Limb (tissue), 2 donors: ENCODE data around the gene AIMP2.
"Not testable (repeated sequence)": the region's sequence is repeated elsewhere in the genome, so short reads cannot be mapped to it uniquely, and the experiment has no call there.

Experiments used
- DNase-seq, 2 donors: peaks; one replicate each; pipeline ENCODE4 v3.0.0-alpha.2; 2016; ENCODE audit errors: extremely low spot score in 2 of 2

Gene AIMP2

DNA sequence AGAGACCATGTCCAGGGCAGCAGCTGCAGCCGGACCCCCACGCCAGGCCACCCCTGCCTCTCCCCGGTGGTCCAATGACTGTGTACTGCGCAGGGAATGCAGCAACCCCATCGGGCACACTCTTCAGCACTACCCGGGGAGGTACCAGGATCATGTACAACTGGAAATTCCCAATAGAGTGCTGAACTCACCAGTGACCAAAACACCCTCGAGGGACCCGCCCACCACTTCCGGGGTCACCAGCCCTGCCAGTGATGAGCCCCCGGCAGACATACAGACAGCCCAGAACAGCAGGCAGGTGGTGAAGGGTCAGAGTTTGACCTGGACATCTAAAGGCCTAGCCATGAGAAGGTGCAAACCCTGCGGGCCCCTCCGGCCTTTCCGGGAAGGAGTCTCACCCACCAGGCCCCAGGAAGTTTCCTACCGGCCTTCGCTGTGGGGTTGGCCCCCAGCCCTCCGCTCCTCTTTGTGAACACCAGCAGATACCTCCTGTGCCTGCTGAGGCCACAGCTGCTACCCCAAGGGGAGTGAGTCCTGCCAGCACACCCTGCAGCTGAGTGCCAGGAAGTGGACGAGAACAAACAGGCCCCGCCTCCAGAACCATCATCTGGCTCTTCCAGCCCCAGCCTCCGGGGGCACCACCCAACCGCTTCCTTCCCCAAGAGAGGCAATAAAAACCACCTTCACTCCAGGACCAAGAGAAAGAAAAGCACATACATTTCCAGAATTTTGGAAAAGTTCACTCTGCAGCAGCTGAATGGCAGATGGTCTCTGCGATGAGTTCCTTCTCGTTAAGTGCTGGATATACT is 17.1 kb downstream of the AIMP2 start:
- DNase-seq = no peak

DNA sequence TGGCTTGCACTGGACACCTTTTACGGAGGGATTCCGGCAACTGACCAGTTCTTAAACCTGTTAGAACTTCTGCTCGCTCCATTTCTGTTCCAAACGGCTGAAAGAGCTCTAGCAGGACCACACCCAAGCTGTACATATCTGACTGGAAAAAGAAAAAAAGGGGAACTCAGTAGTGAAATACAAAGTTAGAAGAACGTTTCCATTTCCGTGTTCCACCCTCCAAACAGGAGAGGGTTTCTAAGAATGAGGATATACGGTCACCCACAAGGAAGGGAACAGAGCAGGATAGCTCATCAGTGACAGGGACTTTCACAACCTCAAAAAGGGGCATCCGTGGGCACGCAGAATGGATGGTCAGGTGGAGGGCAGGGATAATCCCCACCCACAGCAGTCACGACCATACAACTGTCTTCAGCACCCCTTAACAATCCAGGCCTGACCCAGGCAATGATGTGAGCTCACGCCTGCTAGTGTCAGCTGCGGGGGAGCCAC is 17.8 kb downstream of the AIMP2 start:
- DNase-seq = no peak

DNA sequence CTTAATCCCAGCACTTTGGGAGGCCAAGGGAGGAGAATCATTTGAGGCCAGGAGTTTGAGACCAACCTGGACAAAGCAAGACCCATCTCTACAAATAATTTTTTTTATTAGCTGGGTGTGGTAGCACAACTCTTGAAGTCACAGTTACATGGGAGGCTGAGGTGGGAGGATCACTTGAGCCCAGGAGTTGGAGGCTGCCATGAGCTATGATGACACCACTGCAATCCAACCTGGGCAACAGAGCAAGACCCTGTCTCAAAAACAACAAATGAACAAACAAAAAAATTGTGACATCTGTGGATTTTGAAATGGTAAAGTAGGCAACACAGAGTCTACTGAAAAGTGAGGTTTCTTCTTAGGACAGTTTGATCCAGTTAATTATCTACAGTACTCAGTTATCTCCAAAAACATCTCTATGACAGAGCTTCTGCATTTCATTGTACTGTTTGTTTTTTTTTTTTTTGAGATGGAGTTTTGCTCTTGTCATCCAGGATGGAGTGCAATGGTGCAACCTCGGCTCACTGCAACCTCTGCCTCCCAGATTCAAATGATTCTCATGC is 18.8 kb downstream of the AIMP2 start:
- DNase-seq = no peak

DNA sequence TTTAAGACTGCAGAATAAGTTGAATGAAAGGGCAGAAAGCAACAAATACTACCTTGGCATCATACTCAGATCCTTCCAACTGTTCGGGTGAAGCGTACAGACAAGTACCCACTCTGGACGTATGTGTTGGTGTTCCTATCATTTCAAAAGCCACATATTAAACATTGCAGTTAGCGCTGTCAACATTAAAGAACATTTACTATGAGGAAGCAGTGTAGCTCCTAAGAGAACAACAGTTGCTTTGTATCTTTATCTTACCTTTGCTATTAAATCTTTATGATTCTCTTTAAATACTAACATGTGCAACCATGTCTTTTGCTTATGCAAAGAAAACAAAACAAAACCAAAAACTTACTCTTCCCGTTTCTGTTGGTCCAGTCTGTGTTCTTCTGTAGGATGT is 19.5 kb downstream of the AIMP2 start:
- no peak for DNase-seq

DNA sequence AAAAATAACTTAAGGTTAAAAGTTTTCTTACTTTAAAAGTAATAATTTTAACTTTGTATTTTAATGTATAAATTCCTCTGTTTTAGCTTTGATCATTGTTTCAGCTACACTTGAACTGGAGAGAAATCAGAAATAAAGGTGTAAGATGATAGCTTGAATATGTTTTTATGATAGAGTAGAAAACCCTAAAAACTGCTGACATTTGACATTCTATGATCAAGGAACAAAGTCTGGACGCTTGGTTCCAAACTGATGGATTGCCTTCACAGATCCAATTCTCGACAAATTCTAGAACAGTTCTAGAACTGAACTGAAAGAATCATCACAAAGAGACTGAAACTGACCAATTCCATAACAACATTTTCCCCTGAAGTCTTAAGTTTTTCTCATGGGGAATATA is 21.9 kb downstream of the AIMP2 start, which contains the start of gene ANKRD61:
Gene ANKRD61 (plus strand): TSS at position 389 of the 400 bp plus-strand sequence. CDS start 0 bp downstream, at position 389.
- DNase-seq = no peak

DNA sequence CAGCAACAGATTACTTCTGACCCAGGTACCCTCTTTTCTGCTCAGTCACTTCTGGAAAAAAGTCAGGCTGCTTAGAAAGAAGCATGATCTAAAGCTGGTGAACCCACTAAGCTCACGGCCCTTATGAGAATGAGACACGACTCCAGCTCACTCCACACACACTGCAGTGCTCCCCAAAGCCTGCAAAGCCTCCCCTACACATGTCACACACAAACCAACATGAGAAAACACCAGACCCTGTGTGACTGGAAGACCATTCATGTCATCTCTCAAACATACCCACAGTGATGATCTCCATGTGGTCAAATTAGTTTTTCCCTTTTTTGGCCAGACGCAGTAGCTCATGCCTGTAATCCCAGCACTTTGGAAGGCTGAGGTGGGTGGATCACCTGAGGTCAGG is 22.5 kb downstream of the AIMP2 start:
- DNase-seq = no peak

DNA sequence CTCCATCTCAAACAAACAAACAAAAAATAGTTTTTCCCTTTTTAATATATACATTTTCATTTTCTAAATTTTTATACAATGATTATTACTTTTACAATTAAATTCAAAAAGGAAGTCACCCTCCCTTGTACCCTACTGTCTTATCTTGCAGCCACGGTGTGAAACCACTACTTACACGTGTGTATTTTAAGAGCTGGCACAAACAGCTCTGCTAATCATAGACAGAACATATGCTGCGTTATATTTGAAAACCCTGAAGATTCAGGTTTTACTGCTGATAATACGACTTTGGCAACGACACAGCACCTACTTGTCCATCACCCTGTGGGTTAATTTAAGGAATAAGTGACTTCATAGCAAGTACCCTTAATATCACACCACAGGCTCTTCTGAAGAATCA is 23.1 kb downstream of the AIMP2 start:
- DNase-seq = no peak

DNA sequence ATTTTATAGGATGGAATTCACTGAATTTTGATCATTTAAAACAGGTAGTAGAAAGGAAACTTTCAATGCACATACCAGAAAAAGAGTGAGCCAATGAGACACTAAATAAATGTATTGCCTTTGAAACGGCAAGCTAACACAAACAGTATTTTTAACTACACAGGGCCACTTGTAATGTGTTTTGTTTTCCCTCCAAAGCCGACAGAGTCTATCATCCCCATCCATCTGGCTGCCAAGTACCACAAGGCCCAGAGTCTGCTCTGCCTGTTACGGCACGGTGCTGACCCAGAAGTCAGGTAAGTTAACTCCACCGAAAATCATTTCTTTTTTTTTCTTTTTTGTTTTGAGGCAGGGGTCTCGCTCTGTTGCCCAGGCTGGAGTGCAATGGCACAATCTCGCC is 23.6 kb downstream of the AIMP2 start:
- DNase-seq = no peak

DNA sequence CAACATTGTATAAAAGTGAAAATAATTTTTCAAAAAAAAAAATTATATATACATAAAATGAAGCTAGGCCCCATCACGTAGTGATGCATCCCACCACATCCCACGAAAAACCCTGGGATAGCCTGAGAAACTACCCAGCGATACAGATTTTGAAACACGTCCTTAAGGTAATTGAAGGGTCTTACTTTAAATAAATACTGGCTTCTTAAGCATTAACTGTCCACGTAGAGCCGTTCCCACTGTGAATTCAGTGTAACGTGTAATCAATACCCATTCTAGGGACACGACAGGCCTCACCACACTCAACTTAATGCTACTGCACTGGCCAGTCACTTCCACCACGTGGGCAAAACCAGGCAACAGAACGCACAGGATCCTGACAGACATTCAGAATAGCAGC is 26.1 kb downstream of the AIMP2 start:
- no peak for DNase-seq

DNA sequence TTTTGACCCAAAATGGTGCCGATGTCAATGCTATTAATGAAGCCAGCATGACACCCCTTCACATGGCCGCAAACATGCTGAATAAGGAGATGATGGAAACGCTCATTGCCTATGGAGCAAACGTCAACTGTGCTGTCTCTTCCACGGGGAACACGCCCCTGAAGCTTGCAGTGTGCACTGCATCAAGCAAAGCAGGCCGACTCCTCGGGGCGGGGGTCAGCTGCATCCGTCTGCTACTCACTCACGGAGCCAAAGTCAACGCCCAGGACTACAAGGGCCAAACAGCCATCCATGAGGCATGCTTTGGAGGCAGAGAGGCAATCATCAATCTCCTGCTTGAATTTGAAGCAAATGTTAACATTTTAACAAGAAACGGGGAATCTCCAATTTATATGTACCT is 26.6 kb downstream of the AIMP2 start:
- no peak for DNase-seq

DNA sequence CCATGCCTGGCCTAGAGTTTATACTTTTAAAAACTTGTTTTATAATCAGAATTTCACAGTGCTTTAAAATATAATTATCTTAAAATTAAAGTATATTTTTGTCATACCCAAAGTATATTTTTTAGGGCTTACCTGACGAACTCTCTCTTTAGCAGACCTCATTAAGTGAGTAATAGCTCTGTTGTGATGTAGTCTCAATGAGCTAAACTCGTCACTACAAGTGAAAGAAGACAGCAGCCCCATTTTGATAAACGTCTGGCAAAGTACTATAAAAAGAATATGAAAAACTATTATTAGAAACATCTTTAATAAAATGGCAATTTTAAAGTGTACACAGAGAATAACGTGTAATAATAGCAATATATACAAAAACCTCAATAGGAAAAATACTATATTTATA is 40.7 kb downstream of the AIMP2 start:
- no peak for DNase-seq

DNA sequence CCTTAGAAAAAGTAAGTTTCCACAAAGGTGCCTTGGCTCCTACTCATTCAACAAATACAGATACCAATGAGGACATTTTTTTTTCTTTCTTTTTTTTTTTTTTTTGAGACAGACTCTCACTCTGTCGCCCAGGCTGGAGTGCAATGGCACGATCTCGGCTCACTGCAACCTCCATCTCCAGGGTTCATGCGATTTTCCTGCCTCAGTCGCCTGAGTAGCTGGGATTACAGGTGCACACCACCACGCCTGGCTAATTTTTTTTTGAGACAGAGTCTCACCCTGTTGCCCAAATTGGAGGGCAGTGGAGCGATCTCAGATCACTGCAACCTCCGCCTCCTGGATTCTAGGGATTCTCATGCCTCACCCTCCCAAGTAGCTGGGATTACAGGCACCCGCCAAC is 42.1 kb downstream of the AIMP2 start:
- not testable (repeated sequence) for DNase-seq

DNA sequence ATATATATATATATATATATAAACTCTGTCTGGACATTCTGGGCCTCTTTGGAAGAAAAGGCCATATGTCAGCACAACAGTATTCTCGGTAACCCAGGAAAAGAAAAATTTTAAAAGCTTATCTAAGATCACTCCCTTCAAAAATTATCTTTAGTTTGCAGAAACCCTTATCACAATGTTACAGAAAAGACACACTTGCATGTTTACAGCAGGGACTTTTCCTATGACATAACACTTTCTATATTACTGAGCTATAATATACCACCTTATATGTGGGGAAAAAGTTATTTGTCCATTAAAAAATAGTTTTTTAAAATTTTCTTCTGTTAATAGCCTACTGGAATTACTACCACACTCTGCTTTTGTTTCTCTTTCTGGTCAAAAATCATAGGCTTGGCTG is 47.5 kb downstream of the AIMP2 start:
- DNase-seq = no peak

DNA sequence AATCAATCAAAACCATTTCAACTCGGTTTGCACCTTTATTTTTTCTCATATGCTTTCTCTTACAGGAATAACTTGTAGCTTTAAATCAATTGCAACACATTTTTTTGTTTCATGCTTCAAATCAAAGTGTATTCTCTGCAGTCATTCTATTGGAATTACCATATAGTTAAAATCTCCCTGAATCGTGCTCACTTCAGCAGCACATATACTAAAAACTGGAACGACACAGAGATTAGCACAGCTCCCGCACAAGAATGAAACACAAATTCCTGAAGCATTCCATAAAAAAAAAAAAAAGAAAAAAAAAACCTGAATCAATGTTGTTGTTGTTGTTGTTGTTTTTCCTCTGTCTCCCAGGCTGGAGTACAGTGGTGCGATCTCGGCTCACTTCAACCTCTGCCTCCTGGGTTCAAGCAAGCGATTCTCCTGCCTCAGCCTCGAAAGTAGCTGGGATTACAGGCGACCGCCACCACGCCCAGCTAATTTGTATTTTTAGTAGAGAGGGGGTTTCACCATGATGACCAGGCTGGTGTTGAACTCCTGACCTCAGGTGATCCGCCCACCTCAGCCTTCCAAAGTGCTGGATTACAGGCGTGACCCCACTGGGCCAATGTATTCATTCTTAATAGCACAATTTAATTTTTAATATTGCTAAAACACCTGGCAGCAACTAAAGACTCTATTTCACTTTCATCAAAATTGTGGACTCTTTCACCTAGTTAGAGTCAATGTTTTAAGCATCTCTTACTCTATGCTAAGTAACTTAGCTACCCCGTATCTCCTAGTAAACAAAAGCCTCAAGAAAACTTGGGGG is 48.5 kb downstream of the AIMP2 start:
- no peak for DNase-seq

DNA sequence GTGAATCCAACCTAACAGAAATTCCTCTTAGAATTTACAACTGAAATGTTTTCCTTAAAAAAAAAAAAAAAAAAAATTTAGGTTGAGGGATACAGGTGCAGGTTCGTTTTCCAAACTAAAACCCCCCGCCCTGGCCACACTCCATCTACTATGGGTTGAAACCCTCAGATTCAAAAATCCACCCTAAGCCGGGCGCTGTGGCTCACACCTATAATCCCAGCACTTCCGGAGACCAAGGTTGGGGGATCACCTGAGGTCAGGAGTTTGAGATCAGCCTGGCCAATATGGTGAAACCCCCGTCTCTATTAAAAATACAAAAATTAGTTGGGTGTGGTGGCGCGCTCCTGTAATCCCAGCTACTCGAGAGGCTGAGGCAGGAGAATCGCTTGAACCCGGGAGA is 50.9 kb downstream of the AIMP2 start:
- not testable (repeated sequence) for DNase-seq

DNA sequence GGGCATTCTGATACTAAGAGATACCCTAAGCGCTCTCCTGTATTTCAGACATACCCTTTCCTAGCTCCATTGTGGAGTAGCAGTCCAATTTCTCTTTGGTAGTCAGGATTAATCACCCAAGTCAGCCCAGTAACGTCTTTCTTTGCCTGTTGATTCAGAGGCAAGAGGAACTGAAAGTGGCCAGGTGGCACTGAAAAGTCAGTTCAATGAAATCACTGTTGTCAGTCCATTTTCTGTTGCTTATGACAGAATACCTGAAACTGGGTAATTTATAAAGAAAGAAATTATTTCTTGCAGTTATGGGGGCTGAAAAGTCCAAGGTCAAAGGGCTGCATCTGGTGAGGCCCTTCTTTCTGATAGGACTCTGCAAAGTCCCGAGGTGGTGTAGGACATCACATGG is 62.3 kb downstream of the AIMP2 start:
- DNase-seq = no peak
